Subcutaneous abdominal adipose tissue (tissue), 5 donors: ENCODE data around the gene TMEM80.
"Not testable (repeated sequence)": the region's sequence is repeated elsewhere in the genome, so short reads cannot be mapped to it uniquely, and the experiment has no call there.

Experiments
- H3K27ac ChIP-seq: one replicate; pipeline ENCODE4 v1.7.0; 2013; ENCODE audit warnings: low read depth, mild to moderate bottlenecking, inconsistent platforms, low read length, moderate library complexity
- H3K27me3 ChIP-seq, 5 donors: one replicate each; pipeline ENCODE4 v1.7.0; 2013; ENCODE audit warnings: low read length in 5 of 5, inconsistent platforms in 1 of 5; ENCODE audit not compliant: control insufficient read depth in 5 of 5, insufficient read depth in 4 of 5
- H3K36me3 ChIP-seq, 5 donors: one replicate each; pipeline ENCODE4 v1.7.0; 2013; ENCODE audit warnings: low read length in 5 of 5; ENCODE audit not compliant: control insufficient read depth in 5 of 5, insufficient read depth in 5 of 5
- H3K4me1 ChIP-seq, 5 donors: one replicate each; pipeline ENCODE4 v1.7.0; 2013; ENCODE audit warnings: low read length in 5 of 5, mild to moderate bottlenecking in 3 of 5, moderate library complexity in 1 of 5; ENCODE audit not compliant: control insufficient read depth in 5 of 5, insufficient read depth in 5 of 5
- H3K4me3 ChIP-seq, 5 donors: one replicate each; pipeline ENCODE4 v1.7.0; 2013; ENCODE audit warnings: low read length in 5 of 5, low read depth in 1 of 5
- H3K9ac ChIP-seq, 5 donors: one replicate each; pipeline ENCODE4 v1.7.0; 2013; ENCODE audit warnings: low read length in 5 of 5, mild to moderate bottlenecking in 4 of 5, moderate library complexity in 3 of 5
- H3K9me3 ChIP-seq, 5 donors: one replicate each; pipeline ENCODE4 v1.7.0; 2013; ENCODE audit warnings: low read length in 5 of 5; ENCODE audit not compliant: control insufficient read depth in 5 of 5
- donor health status: healthy.
- donor health status: healthy.
- donor health status: healthy.
- donor health status: healthy.
- donor health status: healthy.

TMEM80 gene

DNA sequence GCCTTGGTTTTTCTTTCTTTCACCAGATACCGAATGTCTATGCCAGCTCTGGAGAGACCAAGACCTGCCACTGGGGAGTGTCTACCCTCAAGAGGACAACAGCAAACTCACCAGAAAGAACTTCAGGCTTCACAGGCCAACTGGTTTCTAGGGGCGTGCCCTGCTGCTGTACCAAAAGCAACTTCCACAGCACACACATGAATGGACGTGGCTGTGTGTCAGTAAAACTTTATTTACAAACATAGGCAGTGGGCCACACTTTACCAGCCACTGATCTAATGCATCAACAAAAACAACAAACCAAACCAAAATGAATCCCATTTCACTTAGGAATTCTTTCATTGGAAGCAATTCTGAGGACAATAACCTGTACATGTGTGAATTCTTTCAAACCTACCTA, 17.3 kb upstream of the TMEM80 start:
- H3K36me3 ChIP-seq, result peaks cover 0 to 72% (median 43%) of the 10 kb centered on the region in 5 donors

DNA sequence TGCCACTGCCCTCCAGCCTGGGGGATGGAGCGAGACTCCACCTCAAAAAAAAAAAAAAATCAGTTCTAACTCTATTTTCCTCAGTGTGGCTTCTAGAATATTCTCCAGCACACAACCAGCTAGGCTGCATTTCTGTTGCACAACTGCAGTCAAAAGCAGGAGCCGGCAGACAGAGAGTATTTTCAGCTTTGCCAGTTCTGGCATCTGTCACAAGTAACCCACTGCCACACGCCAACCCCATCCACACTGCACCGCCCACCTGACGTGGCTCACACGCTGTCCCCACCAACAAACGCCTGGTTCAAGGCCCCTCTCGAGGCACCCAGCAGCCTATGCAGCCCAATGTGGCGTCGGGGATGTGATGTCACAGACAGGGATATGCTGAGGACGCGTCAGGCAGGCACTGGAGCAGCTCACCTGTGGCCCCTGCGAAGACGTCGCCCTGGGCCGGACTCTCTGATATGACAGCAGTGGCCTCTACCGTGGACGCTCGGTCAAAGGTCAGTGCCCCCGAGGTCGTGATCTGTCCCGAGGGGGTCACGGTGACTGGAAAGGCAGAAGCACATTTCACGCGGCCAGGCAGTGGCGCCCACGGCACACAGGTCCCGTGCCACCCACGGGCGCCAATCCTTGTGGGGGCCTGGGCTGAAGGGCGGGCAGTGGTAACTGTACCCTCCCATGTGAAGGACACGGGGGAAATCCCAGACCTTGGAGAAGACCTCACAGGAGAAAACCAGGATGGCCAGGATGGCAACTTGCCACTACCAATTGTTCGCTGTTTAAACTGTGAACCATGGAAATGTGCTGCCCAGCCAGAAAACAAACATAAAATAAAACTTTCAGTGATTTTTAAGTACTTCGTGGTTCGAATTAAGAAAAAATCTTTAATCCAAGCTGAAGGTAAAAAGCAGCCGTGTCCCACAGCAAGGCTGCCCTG, 16.1 kb upstream of the TMEM80 start:
- peaks cover 0 to 4% (median 0%) of the 10 kb centered on the region in 5 donors for H3K4me1 ChIP-seq
- H3K9me3 ChIP-seq, result peaks cover 0 to 6% (median 0%) of the 10 kb centered on the region in 5 donors
- peaks cover 0 to 72% (median 38%) of the 10 kb centered on the region in 5 donors for H3K36me3 ChIP-seq
- H3K27ac ChIP-seq, result no peak overlapping the region
- no peak overlapping the region for H3K4me3 ChIP-seq
- no peak overlapping the region for H3K9ac ChIP-seq
- no peaks in the 10 kb centered on the region for H3K27me3 ChIP-seq

More for the DNA sequence above, 17.3 kb upstream of the TMEM80 start:
- Histone ChIP-seq H3K9ac (no peak overlapping the region), H3K27me3 (no peaks in the 10 kb centered on the region), H3K4me3 (no peak overlapping the region), H3K9me3 (peaks cover 0 to 6% (median 0%) of the 10 kb centered on the region in 5 donors), H3K4me1 (peaks cover 0 to 4% (median 0%) of the 10 kb centered on the region in 5 donors), H3K27ac (no peak overlapping the region)

DNA sequence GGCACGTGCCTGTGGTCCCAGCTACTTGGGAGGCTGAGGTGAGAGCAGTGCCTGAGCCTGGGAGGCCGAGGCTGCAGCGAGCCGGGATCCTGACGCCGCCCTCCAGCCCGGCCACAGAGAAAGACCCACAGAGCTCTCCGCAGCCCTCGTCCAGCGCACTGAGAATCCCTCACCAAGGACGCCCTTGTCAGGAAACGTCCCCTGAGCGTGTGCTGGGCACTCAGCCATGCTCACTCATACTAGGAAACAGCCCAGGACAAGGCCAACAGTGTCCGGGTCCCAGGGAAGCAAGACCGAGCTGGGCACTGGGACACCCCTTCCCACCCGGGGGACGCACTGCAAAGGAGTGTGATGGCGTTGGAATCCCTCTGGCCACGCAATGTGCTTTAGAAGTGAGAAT, 15.1 kb upstream of the TMEM80 start:
- Histone ChIP-seq H3K4me1 (peaks cover 0 to 4% (median 0%) of the 10 kb centered on the region in 5 donors), H3K4me3 (no peak overlapping the region), H3K9me3 (peaks cover 0 to 6% (median 0%) of the 10 kb centered on the region in 5 donors), H3K36me3 (peaks cover 0 to 71% (median 36%) of the 10 kb centered on the region in 5 donors), H3K27ac (no peak overlapping the region), H3K9ac (no peak overlapping the region), H3K27me3 (no peaks in the 10 kb centered on the region)

DNA sequence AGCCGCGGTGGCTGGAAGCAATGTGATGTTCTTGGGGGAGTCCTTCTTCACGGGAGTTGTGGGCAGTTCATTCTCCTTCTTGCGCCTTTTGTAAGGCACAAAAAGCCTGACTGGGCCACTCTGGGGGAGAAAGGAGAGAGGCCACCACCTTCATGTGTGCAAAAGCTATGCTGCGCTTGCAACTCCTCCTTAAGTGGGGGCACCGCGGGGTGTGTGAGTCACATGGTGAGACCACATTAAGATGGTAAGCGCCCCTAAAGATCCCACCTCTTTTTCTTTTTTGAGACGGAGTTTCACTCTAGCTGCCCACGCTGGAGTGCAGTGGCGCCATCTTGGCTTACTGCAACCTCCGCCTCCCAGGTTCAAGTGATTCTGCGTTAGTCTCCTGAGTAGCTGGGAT, 14.6 kb upstream of the TMEM80 start:
- peaks cover 0 to 6% (median 0%) of the 10 kb centered on the region in 5 donors for H3K9me3 ChIP-seq

DNA sequence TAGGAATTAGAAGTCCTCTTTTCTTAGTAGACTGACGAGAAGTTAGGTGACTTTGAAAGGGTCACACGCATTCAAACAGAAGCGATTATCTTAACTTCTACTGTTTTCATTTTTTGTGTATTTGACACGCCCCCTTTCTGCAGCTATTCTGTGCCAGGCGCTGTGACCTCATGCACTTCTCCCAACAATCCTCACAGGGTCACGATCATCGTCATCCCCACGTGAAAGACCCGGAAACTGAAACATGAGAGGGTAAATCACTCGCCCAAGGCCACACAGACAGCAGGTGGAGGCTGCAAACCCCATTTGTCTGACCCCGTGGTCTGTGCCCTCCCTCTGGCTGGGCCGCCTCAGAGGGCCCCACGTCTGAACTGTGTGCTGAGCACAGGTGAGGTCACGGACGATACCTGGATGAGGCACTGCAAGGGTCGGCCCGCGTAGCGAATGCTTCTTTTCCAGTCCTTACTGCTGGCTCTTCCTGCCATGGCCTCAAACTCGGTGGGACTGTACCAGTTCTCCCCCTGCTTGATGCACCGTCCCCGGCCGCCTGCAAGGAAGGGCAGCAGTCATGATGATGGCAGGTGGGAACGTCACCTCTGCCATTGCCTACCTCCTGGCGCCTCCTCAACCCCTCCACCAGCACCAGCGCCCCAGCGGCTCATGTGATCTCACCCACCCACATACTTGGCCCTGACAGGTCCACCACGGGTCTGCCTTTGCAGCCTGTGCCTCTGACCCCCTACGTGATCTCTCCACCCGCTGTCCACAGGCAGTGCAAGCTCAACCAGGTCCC, 9.0 kb upstream of the TMEM80 start:
- H3K27me3 ChIP-seq, result no peaks in the 10 kb centered on the region
- no peak overlapping the region for H3K27ac ChIP-seq
- no peak overlapping the region for H3K9ac ChIP-seq
- peaks cover 0 to 6% (median 0%) of the 10 kb centered on the region in 5 donors for H3K9me3 ChIP-seq
- H3K36me3 ChIP-seq, result peaks cover 0 to 74% (median 49%) of the 10 kb centered on the region in 5 donors
- H3K4me3 ChIP-seq, result no peak overlapping the region
- H3K4me1 ChIP-seq, result no peaks in the 10 kb centered on the region

More for the DNA sequence above, 14.6 kb upstream of the TMEM80 start:
- H3K36me3 ChIP-seq, result peaks cover 0 to 72% (median 36%) of the 10 kb centered on the region in 5 donors
- no peaks in the 10 kb centered on the region for H3K27me3 ChIP-seq
- H3K4me3 ChIP-seq, result no peak overlapping the region
- peaks cover 0 to 4% (median 0%) of the 10 kb centered on the region in 5 donors for H3K4me1 ChIP-seq
- H3K27ac ChIP-seq, result no peak overlapping the region
- H3K9ac ChIP-seq, result no peak overlapping the region

DNA sequence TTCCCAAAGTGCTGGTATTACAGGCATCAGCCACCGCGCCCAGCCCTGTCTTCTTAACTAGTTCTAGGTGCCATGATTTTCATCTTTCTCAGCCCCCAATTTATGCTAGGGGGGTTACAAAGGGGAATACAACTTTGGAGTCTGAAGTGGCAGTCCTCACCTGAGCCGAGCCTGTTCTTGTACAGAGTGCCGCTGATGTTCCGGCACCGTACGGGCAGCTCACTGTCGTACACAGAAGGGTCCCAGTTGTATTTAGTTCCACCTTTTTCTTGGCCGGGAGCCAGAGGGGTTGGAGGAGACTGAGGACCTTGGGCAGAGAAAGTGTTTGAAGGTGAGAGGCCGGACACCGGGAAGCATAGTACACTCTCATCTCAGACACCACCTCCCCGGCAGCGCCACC, 7.9 kb upstream of the TMEM80 start:
- Histone ChIP-seq H3K27me3 (no peaks in the 10 kb centered on the region), H3K9ac (no peak overlapping the region), H3K4me1 (peaks cover 0 to 3% (median 0%) of the 10 kb centered on the region in 5 donors), H3K9me3 (no peaks in the 10 kb centered on the region), H3K4me3 (no peak overlapping the region), H3K27ac (no peak overlapping the region), H3K36me3 (peaks cover 0 to 64% (median 44%) of the 10 kb centered on the region in 5 donors)

DNA sequence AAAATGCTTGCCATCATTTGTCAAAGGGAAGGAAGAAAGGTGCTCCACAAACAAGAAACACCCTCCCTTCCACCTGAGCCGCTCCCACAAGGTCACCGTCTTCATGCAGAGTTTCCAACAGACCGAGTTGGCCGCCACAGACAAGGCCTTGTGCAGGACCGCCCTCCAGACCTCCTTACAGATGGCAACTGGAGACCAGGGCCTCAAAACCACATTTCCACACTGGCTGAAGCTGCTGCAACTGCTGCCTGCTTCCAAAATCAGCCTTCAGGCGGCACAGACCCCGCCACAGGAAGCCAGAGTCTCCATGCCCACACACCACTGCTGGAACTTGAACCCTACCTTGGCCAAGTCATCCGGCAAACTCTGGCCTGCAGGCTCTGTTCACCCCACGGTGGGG, 6.9 kb upstream of the TMEM80 start:
- H3K9ac ChIP-seq, result no peak overlapping the region
- no peak overlapping the region for H3K4me3 ChIP-seq
- H3K4me1 ChIP-seq, result peaks cover 0 to 12% (median 7%) of the 10 kb centered on the region in 5 donors
- no peaks in the 10 kb centered on the region for H3K27me3 ChIP-seq
- no peaks in the 10 kb centered on the region for H3K9me3 ChIP-seq
- H3K36me3 ChIP-seq, result peaks cover 0 to 56% (median 42%) of the 10 kb centered on the region in 5 donors
- no peak overlapping the region for H3K27ac ChIP-seq

DNA sequence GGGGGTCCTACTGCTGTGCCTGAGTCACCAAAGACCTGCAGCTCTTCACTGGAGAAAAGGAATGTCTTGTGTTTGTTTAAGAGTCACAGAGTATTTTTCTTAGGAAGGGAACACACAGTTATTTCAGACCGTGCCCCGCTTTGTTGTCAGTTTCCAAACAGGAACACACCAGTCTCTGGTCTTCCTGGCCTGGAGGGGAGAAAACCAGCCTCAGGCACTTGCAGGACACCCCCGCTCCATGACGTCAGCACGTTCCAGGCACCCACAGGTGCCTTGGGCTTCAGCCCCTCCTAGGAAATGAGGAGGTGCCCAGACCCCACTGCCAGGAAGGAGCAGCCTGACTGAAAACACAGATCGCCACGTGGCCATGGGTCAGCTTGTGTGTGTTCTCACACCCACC, 6.0 kb upstream of the TMEM80 start:
- Histone ChIP-seq H3K4me3 (no peak overlapping the region), H3K36me3 (peaks cover 0 to 47% (median 38%) of the 10 kb centered on the region in 5 donors), H3K9ac (no peak overlapping the region), H3K9me3 (no peaks in the 10 kb centered on the region), H3K27ac (no peak overlapping the region), H3K4me1 (peaks cover 0 to 19% (median 16%) of the 10 kb centered on the region in 5 donors), H3K27me3 (no peaks in the 10 kb centered on the region)

DNA sequence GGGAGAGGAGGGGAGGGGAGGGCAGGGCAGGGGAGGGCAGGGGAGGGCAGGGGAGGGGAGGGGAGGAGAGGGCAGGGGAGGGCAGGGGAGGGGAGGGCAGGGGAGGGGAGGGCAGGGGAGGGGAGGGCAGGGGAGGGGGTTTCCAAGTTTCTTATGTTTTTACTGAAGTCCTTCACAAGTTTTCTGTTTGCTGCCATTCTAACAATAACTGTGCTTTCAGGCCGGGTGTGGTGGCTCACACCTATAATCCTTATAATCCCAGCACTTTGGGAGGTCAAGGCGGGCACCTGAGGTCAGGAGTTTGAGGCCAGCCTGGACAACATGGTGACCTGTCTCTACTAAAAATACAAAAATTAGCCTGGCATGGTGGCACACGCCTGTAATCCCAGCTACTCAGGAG, 5.4 kb upstream of the TMEM80 start:
- Histone ChIP-seq H3K4me1 (peaks cover 0 to 19% (median 16%) of the 10 kb centered on the region in 5 donors), H3K36me3 (peaks cover 0 to 42% (median 36%) of the 10 kb centered on the region in 5 donors)
- H3K9me3 ChIP-seq, H3K27ac ChIP-seq, H3K4me3 ChIP-seq, H3K27me3 ChIP-seq, H3K9ac ChIP-seq: not testable (repeated sequence)
